Erythroblast (primary cell): Measurements from ENCODE around the gene MPPED2.

Source experiments
- DNase-seq, 2 experiments: peaks; one replicate each; lab custom pipeline; 2025; lab: John Stamatoyannopoulos, UW
- GATA1 ChIP-seq: IDR thresholded peaks from 2 replicates; pipeline ENCODE4 v1.6.1; 2011; ENCODE audit warnings: low read depth, mild to moderate bottlenecking, control low read depth, low read length, moderate library complexity
- POLR2A ChIP-seq: IDR thresholded peaks from 2 replicates; pipeline ENCODE4 v1.6.1; 2011; ENCODE audit warnings: mild to moderate bottlenecking, low read length

Gene MPPED2

GRCh38 chr11:30405385-30405784 is 180.8 kb downstream of the MPPED2 start:
- DNase-seq = no peak
- TF ChIP-seq GATA1 (no peak), POLR2A (no peak)

GRCh38 chr11:30404136-30404535 is 182.0 kb downstream of the MPPED2 start:
- TF ChIP-seq POLR2A = no peak
- no peak for TF ChIP-seq GATA1
- no peak for DNase-seq

- no peak for TF ChIP-seq POLR2A
- TF ChIP-seq GATA1 = no peak
- DNase-seq = no peak
Measured at GRCh38 chr11:30395751-30396150, 190.4 kb downstream of the MPPED2 start.

GRCh38 chr11:30393012-30393411 is 193.1 kb downstream of the MPPED2 start:
- no peak for TF ChIP-seq POLR2A
- no peak for TF ChIP-seq GATA1
- DNase-seq = no peak

GRCh38 chr11:30392221-30392784 is 193.8 kb downstream of the MPPED2 start:
- no peak for TF ChIP-seq POLR2A
- TF ChIP-seq GATA1 = no peak
- no peak for DNase-seq

GRCh38 chr11:30388957-30389356 is 197.2 kb downstream of the MPPED2 start:
- TF ChIP-seq POLR2A (no peak), GATA1 (no peak)
- no peak for DNase-seq

GRCh38 chr11:30387891-30388861 is 198.0 kb downstream of the MPPED2 start:
- DNase-seq = no peak
- TF ChIP-seq GATA1 = no peak
- TF ChIP-seq POLR2A = no peak

GRCh38 chr11:30381879-30382278 is 204.3 kb downstream of the MPPED2 start:
- no peak for DNase-seq
- TF ChIP-seq GATA1 (no peak), POLR2A (no peak)

GRCh38 chr11:30380846-30381245 is 205.3 kb downstream of the MPPED2 start:
- no peak for DNase-seq
- TF ChIP-seq GATA1 (no peak), POLR2A (no peak)

- TF ChIP-seq GATA1 (no peak), POLR2A (no peak)
- no peak for DNase-seq
Measured at GRCh38 chr11:30377347-30377746, 208.8 kb downstream of the MPPED2 start.

- DNase-seq = no peak
- TF ChIP-seq POLR2A (no peak), GATA1 (no peak)
Measured at GRCh38 chr11:30370164-30370563, 216.0 kb downstream of the MPPED2 start.

GRCh38 chr11:30368394-30368793 is 217.8 kb downstream of the MPPED2 start:
- DNase-seq = peak in 1 of 2 experiments; percentile 1
- TF ChIP-seq GATA1 (no peak), POLR2A (no peak)

GRCh38 chr11:30365793-30366517 is 220.2 kb downstream of the MPPED2 start:
- DNase-seq = no peak
- TF ChIP-seq GATA1 (no peak), POLR2A (no peak)
